Measurements from ENCODE around the gene FAM219B. TPM values are rescaled to one million over a fixed set of nuclear protein-coding genes. Genes with fewer than 3 reads are reported as not detected.

Gene FAM219B
- total RNA-seq, 4 donors from 2014 or later = 60.8 to 92.0 (median 84.3) TPM

DNA sequence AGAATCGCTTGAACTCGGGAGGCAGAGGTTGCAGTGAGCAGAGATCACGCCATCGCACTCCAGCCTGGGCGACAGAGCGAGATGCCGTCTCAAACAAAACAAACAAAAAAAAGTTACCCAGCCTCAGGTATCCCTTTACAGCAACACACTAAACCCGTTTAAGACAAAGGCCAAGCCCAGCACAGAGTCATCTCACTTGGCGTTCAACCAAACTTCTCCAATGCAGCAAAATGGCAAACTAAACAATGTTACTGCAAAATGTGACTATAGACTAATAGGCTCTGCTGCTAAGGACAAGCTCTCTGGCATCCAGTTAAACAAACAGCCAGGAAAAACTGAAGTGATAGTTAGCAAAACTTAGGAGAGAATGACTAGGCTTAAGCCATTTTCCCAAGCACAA lies 6.4 kb upstream of the FAM219B start:
- peaks cover 36 to 68% (median 64%) of the 10 kb centered on the region in 4 donors for H3K36me3 ChIP-seq
- no peak overlapping the region for H3K4me3 ChIP-seq
- TF ChIP-seq, protein P1, sequence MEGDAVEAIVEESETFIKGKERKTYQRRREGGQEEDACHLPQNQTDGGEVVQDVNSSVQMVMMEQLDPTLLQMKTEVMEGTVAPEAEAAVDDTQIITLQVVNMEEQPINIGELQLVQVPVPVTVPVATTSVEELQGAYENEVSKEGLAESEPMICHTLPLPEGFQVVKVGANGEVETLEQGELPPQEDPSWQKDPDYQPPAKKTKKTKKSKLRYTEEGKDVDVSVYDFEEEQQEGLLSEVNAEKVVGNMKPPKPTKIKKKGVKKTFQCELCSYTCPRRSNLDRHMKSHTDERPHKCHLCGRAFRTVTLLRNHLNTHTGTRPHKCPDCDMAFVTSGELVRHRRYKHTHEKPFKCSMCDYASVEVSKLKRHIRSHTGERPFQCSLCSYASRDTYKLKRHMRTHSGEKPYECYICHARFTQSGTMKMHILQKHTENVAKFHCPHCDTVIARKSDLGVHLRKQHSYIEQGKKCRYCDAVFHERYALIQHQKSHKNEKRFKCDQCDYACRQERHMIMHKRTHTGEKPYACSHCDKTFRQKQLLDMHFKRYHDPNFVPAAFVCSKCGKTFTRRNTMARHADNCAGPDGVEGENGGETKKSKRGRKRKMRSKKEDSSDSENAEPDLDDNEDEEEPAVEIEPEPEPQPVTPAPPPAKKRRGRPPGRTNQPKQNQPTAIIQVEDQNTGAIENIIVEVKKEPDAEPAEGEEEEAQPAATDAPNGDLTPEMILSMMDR (IDR thresholded peaks at IDR 0.05) = no peak
- TF ChIP-seq POLR2A (IDR thresholded peaks at IDR 0.05; ENCODE audit: low read depth) (no peak), POLR2AphosphoS5 (IDR thresholded peaks at IDR 0.05) (no peak), EP300 (IDR thresholded peaks at IDR 0.05) (no peak)
- no peaks in the 10 kb centered on the region for H3K4me1 ChIP-seq
- H3K27me3 ChIP-seq = no peaks in the 10 kb centered on the region
- no peaks in the 10 kb centered on the region for H3K9me3 ChIP-seq
- H3K27ac ChIP-seq (replicated peaks in 1 of 4) = no peak overlapping the region
- 94% methylated on average over 9 of the region's 9 CpGs for WGBS
- intact Hi-C loops (cut with DNase I) = no loop called here
- no peak for DNase-seq (ENCODE audit: extremely low spot score)

DNA sequence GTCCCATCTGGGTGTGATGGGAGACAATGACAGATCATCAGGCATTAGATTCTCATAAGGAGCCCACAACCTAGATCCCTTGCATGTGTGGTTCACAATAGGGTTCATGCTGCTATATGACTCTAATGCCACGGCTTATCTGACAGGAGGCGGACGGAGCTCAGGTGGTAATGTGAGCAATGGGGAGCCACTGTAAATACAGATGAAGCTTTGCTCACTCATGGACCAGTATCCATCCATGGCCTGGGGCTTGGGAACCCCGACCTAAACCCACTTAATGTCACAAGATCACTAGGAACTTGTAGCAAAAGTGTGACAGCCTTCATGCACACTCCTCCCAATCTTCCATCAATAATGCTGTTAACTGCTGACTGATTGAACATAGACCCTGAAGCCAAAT lies 2.0 kb upstream of the FAM219B start:
- H3K27ac ChIP-seq (replicated peaks in 1 of 4) = no peak overlapping the region

DNA sequence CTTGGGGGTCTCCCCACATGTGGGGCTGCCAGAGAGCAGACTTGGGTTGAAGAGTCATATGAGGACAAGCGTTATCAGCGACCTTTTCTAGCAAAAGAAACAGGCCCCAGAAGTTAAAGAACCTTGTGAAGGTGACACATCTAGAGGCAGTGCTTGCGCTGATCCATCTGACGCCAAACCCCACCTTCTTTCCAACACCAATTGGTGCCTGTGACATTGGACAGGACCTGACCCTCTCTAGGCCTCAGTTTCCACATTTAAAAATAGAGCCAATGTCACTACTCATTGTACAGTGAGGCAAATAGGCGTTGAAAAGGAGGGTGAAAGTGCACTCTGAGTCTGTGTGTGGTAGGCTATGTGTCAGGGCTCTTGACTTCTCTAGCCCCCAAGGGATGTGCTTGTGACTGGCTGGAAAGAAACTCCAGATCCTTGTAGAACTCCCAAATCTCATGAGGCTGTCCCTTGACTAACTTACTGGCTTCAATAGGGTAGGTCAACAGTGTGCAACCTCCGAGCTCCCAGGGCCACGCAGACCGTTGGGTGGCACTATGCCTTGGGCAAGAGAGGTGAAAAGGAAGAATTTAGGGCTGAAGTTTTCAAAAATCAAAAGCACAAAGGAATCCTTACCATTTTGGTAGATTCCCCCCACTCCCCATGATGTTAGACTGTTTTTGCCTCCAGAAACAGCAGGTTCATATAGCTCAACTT lies 666 bp upstream of the FAM219B start:
- TF ChIP-seq, protein P1 (IDR thresholded peaks at IDR 0.05) = no peak
- TF ChIP-seq POLR2AphosphoS5 (IDR thresholded peaks at IDR 0.05) = no peak
- no peak for TF ChIP-seq EP300 (IDR thresholded peaks at IDR 0.05)
- no peak for TF ChIP-seq POLR2A (IDR thresholded peaks at IDR 0.05; ENCODE audit: low read depth)
- WGBS = 43% methylated on average over 8 of the region's 8 CpGs
- Histone ChIP-seq H3K27ac (replicated peaks in 1 of 4) (peak overlapping the region; percentile 95 to 98 (median 95)), H3K27me3 (no peaks in the 10 kb centered on the region), H3K9me3 (no peaks in the 10 kb centered on the region), H3K4me1 (peaks cover 20 to 32% (median 28%) of the 10 kb centered on the region in 4 donors), H3K4me3 (peak overlapping the region; percentile 84 to 99 (median 93)), H3K36me3 (peaks cover 17 to 45% (median 37%) of the 10 kb centered on the region in 4 donors)
- intact Hi-C loops (cut with DNase I) = no loop called here
- no peak for DNase-seq (ENCODE audit: extremely low spot score)

More for the DNA sequence above, 2.0 kb upstream of the FAM219B start:
- no peaks in the 10 kb centered on the region for H3K9me3 ChIP-seq
- 97% methylated on average over 4 of the region's 4 CpGs for WGBS
- H3K4me1 ChIP-seq = peaks cover 20 to 28% (median 25%) of the 10 kb centered on the region in 4 donors
- DNase-seq (ENCODE audit: extremely low spot score) = no peak
- H3K36me3 ChIP-seq = peaks cover 22 to 42% (median 38%) of the 10 kb centered on the region in 4 donors
- intact Hi-C loops (cut with DNase I) = no loop called here
- H3K27me3 ChIP-seq = no peaks in the 10 kb centered on the region
- TF ChIP-seq, protein P1 (IDR thresholded peaks at IDR 0.05) = no peak
- TF ChIP-seq POLR2A (IDR thresholded peaks at IDR 0.05; ENCODE audit: low read depth) (no peak), EP300 (IDR thresholded peaks at IDR 0.05) (no peak), POLR2AphosphoS5 (IDR thresholded peaks at IDR 0.05) (no peak)
- H3K4me3 ChIP-seq = no peak overlapping the region

DNA sequence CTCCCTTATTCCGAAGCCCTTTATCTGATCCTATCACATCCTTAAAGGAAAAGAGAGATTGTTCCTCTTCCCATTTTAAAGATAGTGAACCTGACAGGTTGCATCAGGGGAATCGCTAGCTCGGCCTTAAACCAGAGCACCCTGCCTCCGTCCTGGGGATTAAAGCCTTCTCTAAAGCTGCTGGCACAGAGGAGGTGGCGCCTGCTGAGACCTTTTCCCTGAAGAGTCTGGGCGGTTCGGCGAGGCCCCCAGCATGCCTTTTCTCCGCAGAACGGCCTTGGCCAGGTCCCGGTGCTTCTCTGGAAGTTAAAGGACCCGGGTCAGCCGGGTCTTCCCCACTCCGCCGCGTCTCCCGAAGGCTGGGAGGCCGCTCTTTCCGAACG lies 593 bp downstream of the FAM219B start:
- peak in 1 of 2 donors; percentile 3 for TF ChIP-seq POLR2AphosphoS5 (IDR thresholded peaks at IDR 0.05)
- TF ChIP-seq EP300 (IDR thresholded peaks at IDR 0.05) = no peak
- H3K27me3 ChIP-seq = no peaks in the 10 kb centered on the region
- peaks cover 25 to 45% (median 39%) of the 10 kb centered on the region in 4 donors for H3K4me1 ChIP-seq
- 3% methylated on average over 7 of the region's 20 CpGs for WGBS
- H3K27ac ChIP-seq (replicated peaks in 1 of 4) = peak overlapping the region; percentile 95 to 98 (median 95)
- peaks cover 12 to 45% (median 36%) of the 10 kb centered on the region in 4 donors for H3K36me3 ChIP-seq
- no peaks in the 10 kb centered on the region for H3K9me3 ChIP-seq
- peak overlapping the region; percentile 84 to 99 (median 93) for H3K4me3 ChIP-seq
- no peak for DNase-seq (ENCODE audit: extremely low spot score)
- intact Hi-C loops (cut with DNase I) = no loop called here

DNA sequence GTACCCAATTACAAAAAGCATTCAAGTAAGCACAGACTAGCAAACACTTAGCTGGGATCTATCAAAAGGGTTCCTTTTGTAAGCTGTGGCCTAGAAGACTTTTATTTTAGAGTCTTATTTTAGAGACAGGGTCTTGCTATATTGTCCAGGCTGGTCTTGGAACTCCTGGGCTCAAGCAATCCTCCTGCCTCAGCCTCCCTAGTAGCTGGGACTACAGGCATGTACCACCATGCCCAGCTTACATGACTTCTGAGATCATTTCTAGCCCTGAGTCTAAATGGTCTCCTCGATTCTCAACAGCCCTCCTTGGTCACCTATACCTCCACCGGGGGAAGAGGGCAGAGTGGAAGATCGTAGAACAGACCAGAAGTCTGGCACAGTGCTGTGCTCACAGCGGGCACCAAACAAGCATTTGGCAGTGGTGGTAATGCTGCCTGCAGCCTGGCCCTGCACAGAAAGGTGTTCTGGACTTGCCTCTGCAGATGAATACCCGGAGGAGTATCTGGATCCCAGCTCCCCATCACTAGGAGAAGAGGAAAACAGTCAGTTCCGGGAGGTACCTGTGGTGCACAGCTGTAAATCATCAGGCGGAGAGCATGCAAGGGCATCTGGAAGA lies 2.4 kb downstream of the FAM219B start:
- peaks cover 25 to 47% (median 41%) of the 10 kb centered on the region in 4 donors for H3K4me1 ChIP-seq
- H3K9me3 ChIP-seq = peaks cover 0 to 4% (median 0%) of the 10 kb centered on the region in 4 donors
- 94% methylated on average over 4 of the region's 7 CpGs for WGBS
- no peaks in the 10 kb centered on the region for H3K27me3 ChIP-seq
- TF ChIP-seq, protein P1 (IDR thresholded peaks at IDR 0.05) = no peak
- no peak for TF ChIP-seq POLR2AphosphoS5 (IDR thresholded peaks at IDR 0.05)
- TF ChIP-seq POLR2A (IDR thresholded peaks at IDR 0.05; ENCODE audit: low read depth) = no peak
- TF ChIP-seq EP300 (IDR thresholded peaks at IDR 0.05) = no peak
- intact Hi-C loops (cut with DNase I) = loop anchor here (5.0 kb wide), 2 partner anchors 33 to 42 kb away; partner anchors contain the start of gene COX5A
- DNase-seq (ENCODE audit: extremely low spot score) = no peak
- H3K36me3 ChIP-seq = peaks cover 12 to 56% (median 51%) of the 10 kb centered on the region in 4 donors
- H3K27ac ChIP-seq (replicated peaks in 1 of 4) = no peak overlapping the region
- peak overlapping the region in 1 of 4 donors; percentile 84 for H3K4me3 ChIP-seq

Data from esophagus muscularis mucosa (tissue), 4 donors.